ENCODE measurements around the gene C2orf49. TPM values are rescaled to one million over a fixed set of nuclear protein-coding genes. Genes with fewer than 3 reads are reported as not detected.

Gene C2orf49
- total and polyA plus RNA-seq, 2 of the 8 experiments (the other 6 are each of a cell fraction or from before 2014, with no cell fraction given): 5.6 to 19.9 TPM

- Histone ChIP-seq H2BK120ac (replicated peaks; ENCODE audit: low read depth, low read length) (no peak overlapping the region), H2BK20ac (ENCODE audit: low read length) (no peak overlapping the region), H3K79me1 (ENCODE audit: low read depth, low read length) (peaks cover 22% of the 10 kb centered on the region), H3K27me3 (replicated peaks in 1 of 4; ENCODE audit: control insufficient read depth in 3 of 4, extremely low read depth in 1 of 4, insufficient read depth in 3 of 4, low read length in 3 of 4) (no peaks in the 10 kb centered on the region; a peak in 1 of 7 replicates), H4K91ac (replicated peaks; ENCODE audit: insufficient read length, low read length) (no peak overlapping the region), H3K23ac (ENCODE audit: insufficient read length) (no peak overlapping the region), H2AFZ (ENCODE audit: low read length) (no peak overlapping the region), H4K5ac (ENCODE audit: insufficient read length, low read depth, low read length) (no peak overlapping the region), H3K4me3 (ENCODE audit: extremely low read depth in 1 of 4, insufficient read depth in 2 of 4, low read depth in 3 of 4, low read length in 4 of 4) (no peak overlapping the region), H4K8ac (ENCODE audit: extremely low read depth, insufficient read depth, low read length) (no peak overlapping the region), H2BK12ac (ENCODE audit: low read depth, low read length) (no peak overlapping the region), H4K20me1 (replicated peaks in 1 of 2; ENCODE audit: control insufficient read depth in 1 of 2, insufficient read depth in 2 of 2, low read length in 2 of 2) (peaks cover 0 to 7% of the 10 kb centered on the region in 2 experiments), H3K14ac (ENCODE audit: insufficient read length) (no peak overlapping the region), H3K9me3 (ENCODE audit: insufficient read depth in 2 of 2, low read depth in 1 of 2, low read length in 1 of 2) (no peaks in the 10 kb centered on the region), H2BK5ac (ENCODE audit: low read depth, low read length) (no peak overlapping the region), H3K23me2 (ENCODE audit: low read depth, low read length) (peaks cover 10% of the 10 kb centered on the region; the same call in 1 of the 2 replicates), H3K36me3 (ENCODE audit: control insufficient read depth in 2 of 4, insufficient read depth in 4 of 4, low read length in 3 of 4) (no peaks in the 10 kb centered on the region), H3K56ac (replicated peaks; ENCODE audit: insufficient read length, low read depth, low read length) (no peak overlapping the region), H3K79me2 (ENCODE audit: control insufficient read depth in 1 of 2, insufficient read depth in 2 of 2, low read length in 2 of 2) (peaks cover 9 to 65% of the 10 kb centered on the region in 2 experiments; a peak in 3 of 4 replicates), H3K4me1 (replicated peaks in 1 of 4; ENCODE audit: control insufficient read depth in 3 of 4, insufficient read depth in 4 of 4, low read length in 3 of 4) (peaks cover 5 to 12% (median 10%) of the 10 kb centered on the region in 4 experiments; a peak in 5 of 7 replicates), H3K27ac (ENCODE audit: low read depth, low read length) (no peak overlapping the region), H3K18ac (ENCODE audit: extremely low read depth, low read length) (no peak overlapping the region), H2BK15ac (ENCODE audit: low read length) (no peak overlapping the region), H2AK5ac (ENCODE audit: low read depth, low read length) (no peak overlapping the region), H3K4me2 (ENCODE audit: insufficient read depth in 1 of 2, low read depth in 2 of 2, low read length in 2 of 2) (no peak overlapping the region; a peak in 1 of 4 replicates), H3K9ac (replicated peaks in 1 of 4; ENCODE audit: extremely low read depth in 1 of 4, low read depth in 3 of 4, low read length in 3 of 4) (no peak overlapping the region), H3K4ac (replicated peaks; ENCODE audit: insufficient read length, low read depth, low read length) (no peak overlapping the region)
- DNase-seq (ENCODE audit: low read depth in 1 of 2, low spot score in 2 of 2) (no peak), FAIRE-seq (no peak)
- CTCF ChIA-PET (ENCODE audit: partially characterized antibody): interaction anchor here (0.7 to 1.2 kb wide), 3 partner anchors 50 to 216 kb away, joined by 3 read pairs; no protein-coding TSS in a partner anchor
- POLR2A ChIA-PET (ENCODE audit: partially characterized antibody): interaction anchor here (1.3 to 2.1 kb wide), 2 partner anchors 10 to 11 kb away, joined by 3 to 10 read pairs; partner anchors contain the start of gene C2orf49
- WGBS, 2 experiments (ENCODE audit: extremely low coverage in 1 of 2, insufficient coverage in 1 of 2, insufficient read length in 1 of 2, insufficient replicate concordance in 2 of 2, low coverage in 1 of 2, low lambda C conversion rate in 2 of 2, missing lambda C conversion rate in 1 of 2): 81% methylated on average over 2 of the region's 2 CpGs; no CpG with 5 or more reads in 1 of the 2 experiments
- TF ChIP-seq KDM1A (IDR thresholded peaks at IDR 0.05; ENCODE audit: borderline replicate concordance, low read length): no peak
- TF ChIP-seq USF2 (IDR thresholded peaks at IDR 0.05; ENCODE audit: low read length): no peak
- no peak for TF ChIP-seq TAF1 (IDR thresholded peaks at IDR 0.05; ENCODE audit: low read depth, low read length)
- no peak for TF ChIP-seq SRF (IDR thresholded peaks at IDR 0.05; ENCODE audit: low read depth, low read length)
Measured at GRCh38 chr2:105327690-105328089, 9.7 kb upstream of the C2orf49 start.

All from H1 (cell line).